Vagina (tissue), 2 donors: Measurements from ENCODE around the gene RNASE13.

Experiments
- CTCF ChIP-seq, 3 experiments: fragments of 450-650 bp in 2 of 3; fragments of 200-600 bp in 1 of 3; sonication (generic) in 1 of 3; IDR thresholded peaks; one replicate each; pipeline ENCODE4 v1.5.1; 2017 to 2019; ENCODE audit warnings: antibody characterized with exemption in 3 of 3, mild to moderate bottlenecking in 2 of 3, moderate library complexity in 2 of 3
- POLR2A ChIP-seq, 2 donors: fragments of 450-650 bp; IDR thresholded peaks; one replicate each; pipeline ENCODE4 v1.6.1; 2017; ENCODE audit warnings: antibody characterized with exemption in 2 of 2, mild to moderate bottlenecking in 2 of 2, moderate library complexity in 2 of 2

- TF ChIP-seq CTCF (IDR thresholded peaks at IDR 0.05), result no peak
- no peak for TF ChIP-seq POLR2A (IDR thresholded peaks at IDR 0.05)
Observed at GRCh38 chr14:21053184-21054122, 18.8 kb upstream of the RNASE13 start.
